Measurements from ENCODE around the gene MED26. TPM values are rescaled to one million over a fixed set of nuclear protein-coding genes. Genes with fewer than 3 reads are reported as not detected.

MED26 gene
- total and polyA plus RNA-seq, 2 of the 8 experiments (the other 6 are each of a cell fraction or from before 2014, with no cell fraction given): 5.3 to 10.7 TPM

- TF ChIP-seq HDAC2 (IDR thresholded peaks at IDR 0.05; ENCODE audit: borderline replicate concordance in 1 of 2, low read depth in 2 of 2, low read length in 2 of 2) (0 out of 4 replicates have a peak, but pooled peaks of 1 of the 2 experiments have one; percentile 19), E2F6 (IDR thresholded peaks at IDR 0.05) (peak; percentile 93), SP4 (IDR thresholded peaks at IDR 0.05; ENCODE audit: low read length) (no peak)
Observed at GRCh38 chr19:16542045-16542909, 85.7 kb downstream of the MED26 start, which contains the start of gene CHERP (continued).

Data from H1 (cell line).